ENCODE results near the gene NRN1L.
A peak's percentile ranks its signal among the peaks of the same experiment; 100 is the strongest.
"Not testable (repeated sequence)": the region's sequence is repeated elsewhere in the genome, so short reads cannot be mapped to it uniquely, and the experiment has no call there.

NRN1L gene

DNA sequence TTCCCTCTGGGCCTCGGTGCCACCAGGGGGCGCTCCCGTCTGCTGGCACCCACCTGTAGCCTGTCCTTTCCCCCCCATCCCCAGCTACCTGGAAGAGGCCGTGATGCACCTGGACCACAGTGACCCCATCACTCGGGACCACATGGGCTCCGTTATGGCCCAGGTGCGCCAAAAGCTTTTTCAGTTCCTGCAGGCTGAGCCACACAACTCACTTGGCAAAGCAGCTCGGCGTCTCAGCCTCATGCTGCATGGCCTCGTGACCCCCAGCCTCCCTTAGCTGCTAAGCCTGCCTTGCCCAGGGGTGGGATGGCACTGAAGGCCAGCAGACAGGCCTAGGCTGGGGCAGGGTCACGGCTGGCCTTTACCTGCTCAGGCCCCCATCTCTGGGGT is 818 bp upstream of the NRN1L start:
- peak; percentile 10 for DNase-seq

GRCh38 chr16:67885545-67885944 is 860 bp downstream of the NRN1L start:
- DNase-seq, result no peak

DNA sequence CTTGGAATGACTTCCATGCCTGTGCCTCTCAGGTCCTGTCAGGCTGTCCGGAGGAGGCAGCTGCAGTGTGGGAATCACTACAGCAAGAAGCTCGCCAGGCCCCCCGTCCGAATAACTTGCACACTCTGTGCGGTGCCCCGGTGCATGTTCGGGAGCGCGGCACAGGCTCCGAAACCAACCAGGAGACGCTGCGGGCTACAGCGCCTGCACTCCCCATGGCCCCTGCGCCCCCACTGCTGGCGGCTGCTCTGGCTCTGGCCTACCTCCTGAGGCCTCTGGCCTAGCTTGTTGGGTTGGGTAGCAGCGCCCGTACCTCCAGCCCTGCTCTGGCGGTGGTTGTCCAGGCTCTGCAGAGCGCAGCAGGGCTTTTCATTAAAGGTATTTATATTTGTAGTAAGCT is 1.3 kb downstream of the NRN1L start:
- DNase-seq, result no peak

GRCh38 chr16:67886387-67886786 is 1.7 kb downstream of the NRN1L start:
- DNase-seq, result no peak

GRCh38 chr16:67888331-67888730 is 3.6 kb downstream of the NRN1L start:
- no peak for DNase-seq

DNA sequence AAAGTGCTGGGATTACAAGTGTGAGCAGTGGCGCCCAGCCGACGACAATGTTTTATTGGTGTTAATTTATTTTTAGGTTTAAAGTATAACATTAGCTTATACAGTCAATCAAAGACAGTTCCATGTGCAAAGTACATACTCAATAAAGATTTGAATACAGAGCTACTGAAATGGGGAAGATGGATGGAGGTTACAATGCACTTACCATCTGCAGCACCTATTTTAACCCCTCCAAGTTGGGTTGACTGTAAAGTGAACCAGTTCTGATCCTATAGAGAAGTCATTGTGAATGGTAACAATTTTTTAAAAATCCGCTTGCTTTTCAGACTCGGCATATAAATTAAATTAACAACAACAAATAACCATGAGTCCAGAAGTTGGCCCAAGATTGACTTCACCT is 7.7 kb downstream of the NRN1L start:
- no peak for DNase-seq

GRCh38 chr16:67892899-67893742 is 8.4 kb downstream of the NRN1L start, which contains the start of gene PSKH1:
Gene PSKH1 (plus strand): TSS chr16:67893254. CDS start chr16:67908750, 15,496 bp downstream.
- DNase-seq, result peak; percentile 85

DNA sequence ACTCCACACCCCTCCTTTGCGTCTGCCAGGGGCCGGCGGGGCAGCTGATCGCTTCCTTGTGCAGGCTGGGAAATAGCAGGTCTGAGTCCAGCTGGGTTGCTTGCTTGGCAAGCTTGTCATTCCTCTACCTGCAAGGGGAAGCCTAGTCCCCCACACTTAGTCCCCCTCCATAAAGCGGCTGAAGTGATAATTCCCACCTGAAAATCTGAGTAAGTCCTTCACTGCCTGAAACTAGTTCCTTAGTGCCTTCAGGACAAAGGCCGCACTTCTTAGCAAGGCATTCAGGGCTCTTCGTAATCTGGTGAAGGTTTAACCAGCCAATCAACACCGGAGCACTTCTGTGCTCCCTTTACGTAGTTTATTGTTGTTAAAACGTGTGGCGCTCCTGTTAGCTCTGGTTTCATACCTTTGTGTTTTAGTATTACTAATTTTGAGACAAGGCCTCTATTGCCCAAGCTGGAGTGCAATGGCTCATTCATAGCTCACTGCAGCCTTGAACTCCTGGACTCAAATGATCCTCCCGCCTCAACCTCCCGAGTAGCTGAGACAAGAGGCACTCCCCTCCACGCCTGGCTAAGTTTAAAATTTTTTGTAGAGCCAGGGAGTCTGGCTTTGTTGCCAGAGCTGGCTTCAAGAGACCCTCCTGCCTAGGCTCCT is 9.2 kb downstream of the NRN1L start:
- no peak for DNase-seq

DNA sequence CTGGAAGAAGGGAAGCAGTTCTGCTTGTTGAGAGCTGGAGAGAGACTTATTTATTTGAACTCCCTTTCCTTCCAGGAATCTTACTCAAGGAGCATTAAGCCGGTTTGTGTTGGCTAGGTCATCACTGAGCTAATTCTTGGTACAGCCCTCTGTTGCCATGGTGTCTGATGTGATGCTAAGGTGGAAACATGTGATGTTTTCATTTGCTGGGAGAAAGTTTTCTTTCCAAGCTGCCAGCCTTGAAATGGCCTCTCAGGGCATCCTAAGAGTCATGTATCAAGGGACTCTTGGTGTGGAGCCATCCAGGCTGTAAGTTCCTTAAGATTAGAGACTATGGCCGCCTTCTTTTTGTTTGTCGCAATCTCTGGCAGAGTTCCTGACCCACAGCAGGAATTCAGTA is 12.5 kb downstream of the NRN1L start:
- no peak for DNase-seq

DNA sequence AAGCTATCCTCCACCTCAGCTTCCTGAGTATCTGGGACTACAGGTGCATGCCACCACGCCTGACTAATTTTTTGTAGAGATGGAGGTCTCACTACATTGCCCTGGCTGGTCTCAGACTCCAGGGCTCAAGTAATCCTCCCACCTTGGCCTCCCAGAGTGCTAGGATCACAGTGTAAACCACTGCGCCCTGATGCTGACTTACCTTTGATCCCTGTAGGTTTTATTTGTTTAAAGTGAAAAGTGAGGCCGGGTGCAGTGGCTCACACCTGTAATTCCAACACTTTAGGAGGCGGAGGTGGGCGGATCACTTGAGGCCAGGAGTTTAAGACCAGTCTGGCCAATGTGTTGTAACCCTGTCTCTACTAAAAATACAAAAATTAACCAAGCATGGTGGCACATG is 17.0 kb downstream of the NRN1L start:
- DNase-seq, result no peak

GRCh38 chr16:67902831-67903230 is 18.1 kb downstream of the NRN1L start:
- DNase-seq, result no peak

DNA sequence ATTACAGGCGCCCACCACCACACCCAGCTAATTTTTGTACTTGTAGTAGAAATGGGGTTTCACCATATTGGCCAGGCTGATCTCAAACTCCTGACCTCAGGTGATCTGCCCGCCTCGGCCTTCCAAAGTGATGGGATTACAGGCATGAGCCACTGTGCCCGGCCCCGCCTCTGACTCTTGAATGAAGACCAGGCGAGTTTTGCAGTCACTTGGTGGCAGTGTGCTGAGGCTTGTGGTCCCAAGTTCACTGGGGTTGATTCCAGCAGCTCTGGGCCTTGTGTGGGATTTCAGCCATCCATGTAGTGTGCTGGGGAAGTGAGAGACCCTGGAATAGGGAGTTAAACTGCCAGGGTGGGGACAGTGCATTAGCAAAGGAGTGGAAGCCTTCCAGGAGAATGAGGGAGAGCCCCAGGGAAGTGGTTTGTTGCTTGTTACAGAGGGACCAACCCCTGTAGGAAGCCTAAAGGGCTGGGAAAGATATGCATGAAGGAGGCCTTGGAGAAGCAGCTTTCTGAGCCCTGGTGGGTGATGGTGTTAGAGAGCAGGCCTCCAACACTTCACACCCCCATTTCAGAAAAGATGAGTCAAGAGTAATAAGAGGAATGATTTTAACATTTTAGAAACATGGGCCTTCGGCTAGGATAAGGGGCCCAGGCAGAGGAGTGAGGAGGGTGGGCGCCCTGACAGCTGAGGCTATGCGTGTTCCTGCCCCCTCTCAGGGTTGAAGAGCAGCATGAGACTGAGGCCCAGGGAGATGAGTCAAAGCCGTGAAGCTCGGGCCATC is 22.9 kb downstream of the NRN1L start:
- DNase-seq, result no peak

DNA sequence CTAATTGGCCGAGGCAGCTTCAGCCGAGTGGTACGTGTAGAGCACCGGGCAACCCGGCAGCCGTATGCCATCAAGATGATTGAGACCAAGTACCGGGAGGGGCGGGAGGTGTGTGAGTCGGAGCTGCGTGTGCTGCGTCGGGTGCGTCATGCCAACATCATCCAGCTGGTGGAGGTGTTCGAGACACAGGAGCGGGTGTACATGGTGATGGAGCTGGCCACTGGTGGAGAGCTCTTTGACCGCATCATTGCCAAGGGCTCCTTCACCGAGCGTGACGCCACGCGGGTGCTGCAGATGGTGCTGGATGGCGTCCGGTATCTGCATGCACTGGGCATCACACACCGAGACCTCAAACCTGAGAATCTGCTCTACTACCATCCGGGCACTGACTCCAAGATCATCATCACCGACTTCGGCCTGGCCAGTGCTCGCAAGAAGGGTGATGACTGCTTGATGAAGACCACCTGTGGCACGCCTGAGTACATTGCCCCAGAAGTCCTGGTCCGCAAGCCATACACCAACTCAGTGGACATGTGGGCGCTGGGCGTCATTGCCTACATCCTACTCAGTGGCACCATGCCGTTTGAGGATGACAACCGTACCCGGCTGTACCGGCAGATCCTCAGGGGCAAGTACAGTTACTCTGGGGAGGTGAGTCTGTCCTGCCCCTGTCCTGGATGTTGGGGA is 24.5 kb downstream of the NRN1L start:
- no peak for DNase-seq

GRCh38 chr16:67910158-67910557 is 25.5 kb downstream of the NRN1L start:
- no peak for DNase-seq

GRCh38 chr16:67914758-67915495 is 30.2 kb downstream of the NRN1L start:
- DNase-seq, result no peak

GRCh38 chr16:67915496-67915769 is 30.7 kb downstream of the NRN1L start:
- DNase-seq, result not testable (repeated sequence)

- DNase-seq, result no peak
Observed at GRCh38 chr16:67915831-67916723, 31.4 kb downstream of the NRN1L start.

DNA sequence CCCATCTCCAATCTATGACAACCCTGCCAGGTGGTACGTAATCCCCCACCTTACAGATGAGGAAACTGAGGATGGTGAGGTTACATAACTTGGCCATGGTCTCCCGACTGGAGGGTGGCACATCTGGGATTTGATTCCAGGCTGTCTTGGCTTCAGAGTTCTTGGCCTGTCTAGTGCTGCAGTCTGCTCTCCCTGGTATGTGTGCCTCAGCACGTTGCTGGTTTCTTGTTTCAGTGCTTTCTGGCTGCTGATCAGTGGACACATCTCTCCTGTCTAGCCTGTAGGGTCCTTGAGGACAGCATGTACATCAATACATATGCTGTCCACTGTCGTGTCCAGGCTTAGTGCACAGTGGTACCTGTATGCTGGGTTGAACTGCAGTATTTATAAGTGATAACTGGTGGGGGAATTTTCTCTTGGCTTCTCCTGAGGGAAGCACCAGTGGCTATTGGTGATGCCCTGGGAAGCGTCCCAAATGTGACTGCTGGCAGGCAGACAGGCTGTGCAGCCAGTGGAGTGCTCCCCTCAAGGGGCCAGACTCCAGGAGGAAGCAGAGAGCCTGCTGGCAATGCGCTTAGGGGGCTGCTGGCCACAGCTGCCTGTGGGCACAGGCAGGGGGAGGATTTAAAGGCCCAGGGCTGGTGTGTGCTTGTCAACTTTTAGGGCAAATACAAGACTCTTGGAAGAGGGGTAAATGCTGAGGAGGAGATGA is 32.6 kb downstream of the NRN1L start:
- DNase-seq, result no peak

DNA sequence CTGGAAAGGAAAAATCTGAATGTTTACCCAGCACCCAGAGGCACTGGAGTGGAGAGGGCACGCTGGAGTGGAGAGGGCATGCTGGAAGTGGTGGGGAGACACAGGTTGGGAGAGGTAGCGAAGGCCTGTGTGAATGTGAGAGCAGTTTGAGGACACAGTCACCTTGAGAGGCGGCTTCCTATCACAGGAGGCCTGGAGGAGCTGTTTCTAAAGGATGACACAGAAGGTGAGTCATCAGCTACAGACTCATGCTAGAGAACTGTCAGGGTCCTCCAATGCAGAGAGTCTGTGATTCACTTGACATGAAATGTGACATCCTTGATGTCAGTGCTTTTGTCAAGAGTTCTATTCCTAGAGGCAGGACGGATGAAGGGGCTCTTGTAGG is 33.2 kb downstream of the NRN1L start:
- no peak for DNase-seq

DNA sequence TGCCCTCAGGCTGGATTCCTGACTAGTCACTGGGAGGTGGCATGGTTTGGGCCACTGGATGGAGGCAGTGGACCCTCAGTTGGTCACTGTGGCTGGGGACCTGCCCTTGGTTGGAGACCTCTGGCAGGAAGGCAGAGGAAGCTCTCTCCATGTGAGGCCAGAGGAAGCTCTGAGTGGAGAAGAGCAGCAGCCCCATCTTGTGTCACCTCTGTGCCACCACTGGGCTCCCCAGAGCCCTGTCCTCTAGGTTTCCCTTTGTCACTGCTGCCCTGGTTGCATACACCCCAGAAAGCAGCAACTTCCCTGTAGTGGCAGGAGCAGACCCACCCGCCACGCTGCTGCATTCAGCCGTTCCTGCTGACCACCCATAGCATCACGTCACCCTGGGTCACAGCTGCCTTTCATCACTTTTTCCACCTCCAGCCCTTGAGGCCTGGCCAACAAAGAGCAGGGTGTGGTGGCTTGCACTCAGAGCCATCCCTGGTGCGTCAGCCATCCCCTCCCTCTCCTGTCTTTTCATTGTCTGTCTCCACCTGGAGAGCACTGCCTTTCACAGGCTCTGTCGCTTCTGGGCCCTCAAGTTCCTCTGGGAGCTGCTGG is 35.0 kb downstream of the NRN1L start:
- no peak for DNase-seq

Data from NCI-H1105 (cell line).